K562 (cell line): ENCODE data around the gene DENND10. TPM values are rescaled to one million over a fixed set of nuclear protein-coding genes. Genes with fewer than 3 reads are reported as not detected.

ENCODE experiments used
- BDP1 ChIP-seq: IDR thresholded peaks from 3 replicates; pipeline ENCODE4 v1.6.1; 2011; ENCODE audit not compliant: insufficient read length, insufficient read depth
- CTBP1 ChIP-seq: fragments of 450-650 bp; IDR thresholded peaks from 2 replicates; pipeline ENCODE4 v1.6.1; 2016; ENCODE audit warnings: borderline replicate concordance
- E2F4 ChIP-seq: sonication (generic); formaldehyde crosslinking; IDR thresholded peaks from 2 replicates; pipeline ENCODE4 v1.8.0; 2022; ENCODE audit warnings: mild to moderate bottlenecking, low read depth, missing genetic modification reagents
- EZH2 ChIP-seq: IDR thresholded peaks from 2 replicates; pipeline ENCODE4 v1.6.1; 2012; ENCODE audit warnings: low read depth, mild to moderate bottlenecking, inconsistent platforms, low read length, borderline replicate concordance
- FOXA3 ChIP-seq, 2 experiments: fragments of 450-650 bp in 1 of 2; sonication (generic) in 1 of 2; formaldehyde crosslinking; IDR thresholded peaks in 1 of 2; conservative IDR thresholded peaks in 1 of 2; 2 replicates each; pipeline versions ENCODE4 v1.4.0 to v1.8.0; 2020 to 2022; ENCODE audit warnings: mild to moderate bottlenecking in 2 of 2, missing genetic modification reagents in 1 of 2
- HLTF ChIP-seq: fragments of 450-650 bp; IDR thresholded peaks from 2 replicates; pipeline ENCODE4 v1.6.1; 2016
- KLF10 ChIP-seq: fragments of 250-450 bp; sonication (Bioruptor Pico); IDR thresholded peaks from 2 replicates; pipeline ENCODE4 v1.6.1; 2021; ENCODE audit warnings: matching md5 sums
- MCM5 ChIP-seq: fragments of 450-650 bp; IDR thresholded peaks from 2 replicates; pipeline ENCODE4 v1.6.1; 2016; ENCODE audit warnings: low read depth
- PHB2 ChIP-seq: fragments of 450-650 bp; IDR thresholded peaks from 2 replicates; pipeline ENCODE4 v1.6.1; 2017; ENCODE audit warnings: low read depth
- POLR2AphosphoS5 ChIP-seq: IDR thresholded peaks from 2 replicates; pipeline ENCODE4 v1.6.1; 2011; ENCODE audit warnings: mild to moderate bottlenecking, low read depth, low read length, moderate library complexity; ENCODE audit not compliant: control insufficient read depth, insufficient read depth
- SRSF3 ChIP-seq: fragments of 200-400 bp; formaldehyde crosslinking; IDR thresholded peaks from 2 replicates; pipeline ENCODE4 v1.6.1; 2016; ENCODE audit warnings: mild to moderate bottlenecking, low read length, moderate library complexity; ENCODE audit not compliant: insufficient read depth
- TBP ChIP-seq: optimal IDR thresholded peaks from 2 replicates; pipeline ENCODE3; 2011; ENCODE audit warnings: low read depth, low read length, improper control_type of control experiment
- U2AF2 ChIP-seq: fragments of 200-400 bp; formaldehyde crosslinking; optimal IDR thresholded peaks from 2 replicates; pipeline ENCODE3; 2017; ENCODE audit warnings: low read depth, mild to moderate bottlenecking, low read length
- YBX1 ChIP-seq: fragments of 450-650 bp; IDR thresholded peaks from 2 replicates; pipeline ENCODE4 v1.7.1; 2016; ENCODE audit warnings: mild to moderate bottlenecking
- ZNF197 ChIP-seq: fragments of 200-800 bp; sonication (Bioruptor generic); IDR thresholded peaks from 2 replicates; pipeline ENCODE4 v1.6.1; 2016; ENCODE audit warnings: low read depth, missing genetic modification characterization, missing compliant biosample characterization
- ZNF444 ChIP-seq: fragments of 250-450 bp; sonication (Bioruptor Pico); IDR thresholded peaks from 2 replicates; pipeline ENCODE4 v1.4.0; 2020; ENCODE audit warnings: mild to moderate bottlenecking, moderate library complexity
- polyA plus RNA-seq, 8 experiments: library from polyadenylated mRNA; depleted of rRNA in 4 of 8; stranded (reverse) in 5 of 8; unstranded in 3 of 8; fragments of >200 nt; fragmentation: Nextera tagmentation in 2 of 8; fragmentation: Illumina TruSeq in 1 of 8; extraction: Ambion mirVana in 2 of 8; extraction: Trizol in 1 of 8; gene quantifications; 2 replicates each; pipeline versions ENCODE4 v1.2.1 to v1.2.3, GENCODE V29; 2011 to 2014; ENCODE audit warnings: inconsistent platforms in 1 of 8, missing spikeins in 1 of 8
- total RNA-seq, 7 experiments: library from RNA; depleted of rRNA in 6 of 7; stranded (reverse); fragments of >200 nt in 6 of 7; fragmentation: Illumina TruSeq in 2 of 7; extraction: Trizol in 2 of 7; gene quantifications; 2 replicates each; pipeline versions ENCODE4 v1.2.1 to v1.2.3, GENCODE V29; 2011 to 2021; ENCODE audit warnings: low replicate concordance in 1 of 7
- TF ChIP-seq, protein P1 (sequence below): sonication (generic); formaldehyde crosslinking; IDR thresholded peaks from 2 replicates; pipeline ENCODE4 v1.8.0; 2022; ENCODE audit warnings: mild to moderate bottlenecking, missing genetic modification reagents, borderline replicate concordance
- TF ChIP-seq, protein P2 (sequence below): sonication (generic); formaldehyde crosslinking; IDR thresholded peaks from 2 replicates; pipeline ENCODE4 v1.8.1; 2022; ENCODE audit warnings: missing genetic modification reagents
- TF ChIP-seq, protein P3 (sequence below), 3 experiments: fragments of 200-800 bp in 1 of 3; fragments of 250-450 bp in 1 of 3; fragments of 450-650 bp in 1 of 3; sonication (Bioruptor Pico) in 1 of 3; sonication (Bioruptor generic) in 1 of 3; formaldehyde crosslinking in 1 of 3; IDR thresholded peaks; 2 replicates each; pipeline versions ENCODE4 v1.6.1 to v1.8.0; 2016 to 2022; ENCODE audit warnings: mild to moderate bottlenecking in 2 of 3, missing genetic modification characterization in 2 of 3, missing compliant biosample characterization in 1 of 3, moderate library complexity in 1 of 3

DENND10 gene
- total and polyA plus RNA-seq, 9 of the 15 experiments (the other 6 are each of a cell fraction or from before 2014, with no cell fraction given), result 9.4 to 20.0 (median 12.5) TPM

DNA sequence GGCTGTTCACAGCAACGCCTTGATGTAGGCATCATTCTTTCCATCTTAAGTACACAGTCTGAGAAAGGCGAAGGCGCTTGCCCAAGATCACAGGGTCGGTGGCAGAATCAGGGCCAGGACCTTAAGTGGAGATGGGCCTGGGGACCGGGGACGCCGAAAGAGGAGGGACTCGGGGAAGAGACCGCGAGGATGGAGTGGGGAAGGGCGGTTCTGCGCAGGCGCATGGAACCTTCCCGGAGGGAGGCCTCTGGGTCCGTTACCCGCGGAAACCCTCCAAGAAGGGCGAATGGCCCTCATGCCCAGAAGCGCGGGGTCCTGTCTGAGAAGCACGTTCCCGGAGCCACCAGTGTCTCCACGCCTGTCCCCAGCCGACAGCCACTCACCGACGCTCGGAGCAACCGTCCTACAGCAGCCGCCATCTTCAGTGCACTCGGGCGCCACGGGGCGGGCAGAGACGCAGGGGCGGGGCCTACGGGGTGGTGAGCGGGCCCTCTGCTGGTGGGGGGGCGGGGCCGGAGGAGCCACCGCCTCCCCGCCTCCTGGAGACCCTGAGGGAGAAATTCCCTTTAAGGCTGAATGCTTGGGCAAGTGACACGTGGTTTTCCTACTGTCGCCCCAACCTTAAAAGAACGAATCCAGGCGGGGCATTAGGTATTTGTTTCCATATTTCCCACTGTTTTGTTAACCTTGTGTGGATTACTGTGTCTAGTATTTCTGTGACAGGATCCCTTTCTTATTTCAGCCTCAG, 74.6 kb downstream of the DENND10 start, which contains the start of gene PRDX3 (continued):
- TF ChIP-seq, protein P1, sequence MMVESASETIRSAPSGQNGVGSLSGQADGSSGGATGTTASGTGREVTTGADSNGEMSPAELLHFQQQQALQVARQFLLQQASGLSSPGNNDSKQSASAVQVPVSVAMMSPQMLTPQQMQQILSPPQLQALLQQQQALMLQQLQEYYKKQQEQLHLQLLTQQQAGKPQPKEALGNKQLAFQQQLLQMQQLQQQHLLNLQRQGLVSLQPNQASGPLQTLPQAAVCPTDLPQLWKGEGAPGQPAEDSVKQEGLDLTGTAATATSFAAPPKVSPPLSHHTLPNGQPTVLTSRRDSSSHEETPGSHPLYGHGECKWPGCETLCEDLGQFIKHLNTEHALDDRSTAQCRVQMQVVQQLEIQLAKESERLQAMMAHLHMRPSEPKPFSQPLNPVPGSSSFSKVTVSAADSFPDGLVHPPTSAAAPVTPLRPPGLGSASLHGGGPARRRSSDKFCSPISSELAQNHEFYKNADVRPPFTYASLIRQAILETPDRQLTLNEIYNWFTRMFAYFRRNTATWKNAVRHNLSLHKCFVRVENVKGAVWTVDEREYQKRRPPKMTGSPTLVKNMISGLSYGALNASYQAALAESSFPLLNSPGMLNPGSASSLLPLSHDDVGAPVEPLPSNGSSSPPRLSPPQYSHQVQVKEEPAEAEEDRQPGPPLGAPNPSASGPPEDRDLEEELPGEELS (CRISPR knock-in tag), result no peak
- TF ChIP-seq KLF10 (CRISPR knock-in tag) (no peak), PHB2 (no peak), SRSF3 (no peak), HLTF (no peak), MCM5 (no peak), E2F4 (CRISPR knock-in tag) (no peak), YBX1 (no peak), POLR2AphosphoS5 (peak; percentile 93), FOXA3 (CRISPR knock-in tag; conservative IDR thresholded peaks at IDR 0.05 in 1 of 2, IDR thresholded peaks at IDR 0.05 in 1 of 2) (no peak), TBP (peak; percentile 90), CTBP1 (peak; percentile 43; the same call in 1 of the 2 replicates), ZNF197 (CRISPR knock-in tag) (no peak), BDP1 (no peak), EZH2 (no peak), ZNF444 (CRISPR knock-in tag) (no peak), U2AF2 (no peak)
- TF ChIP-seq, protein P2, sequence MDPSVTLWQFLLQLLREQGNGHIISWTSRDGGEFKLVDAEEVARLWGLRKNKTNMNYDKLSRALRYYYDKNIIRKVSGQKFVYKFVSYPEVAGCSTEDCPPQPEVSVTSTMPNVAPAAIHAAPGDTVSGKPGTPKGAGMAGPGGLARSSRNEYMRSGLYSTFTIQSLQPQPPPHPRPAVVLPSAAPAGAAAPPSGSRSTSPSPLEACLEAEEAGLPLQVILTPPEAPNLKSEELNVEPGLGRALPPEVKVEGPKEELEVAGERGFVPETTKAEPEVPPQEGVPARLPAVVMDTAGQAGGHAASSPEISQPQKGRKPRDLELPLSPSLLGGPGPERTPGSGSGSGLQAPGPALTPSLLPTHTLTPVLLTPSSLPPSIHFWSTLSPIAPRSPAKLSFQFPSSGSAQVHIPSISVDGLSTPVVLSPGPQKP (CRISPR knock-in tag), result no peak
- TF ChIP-seq, protein P3, sequence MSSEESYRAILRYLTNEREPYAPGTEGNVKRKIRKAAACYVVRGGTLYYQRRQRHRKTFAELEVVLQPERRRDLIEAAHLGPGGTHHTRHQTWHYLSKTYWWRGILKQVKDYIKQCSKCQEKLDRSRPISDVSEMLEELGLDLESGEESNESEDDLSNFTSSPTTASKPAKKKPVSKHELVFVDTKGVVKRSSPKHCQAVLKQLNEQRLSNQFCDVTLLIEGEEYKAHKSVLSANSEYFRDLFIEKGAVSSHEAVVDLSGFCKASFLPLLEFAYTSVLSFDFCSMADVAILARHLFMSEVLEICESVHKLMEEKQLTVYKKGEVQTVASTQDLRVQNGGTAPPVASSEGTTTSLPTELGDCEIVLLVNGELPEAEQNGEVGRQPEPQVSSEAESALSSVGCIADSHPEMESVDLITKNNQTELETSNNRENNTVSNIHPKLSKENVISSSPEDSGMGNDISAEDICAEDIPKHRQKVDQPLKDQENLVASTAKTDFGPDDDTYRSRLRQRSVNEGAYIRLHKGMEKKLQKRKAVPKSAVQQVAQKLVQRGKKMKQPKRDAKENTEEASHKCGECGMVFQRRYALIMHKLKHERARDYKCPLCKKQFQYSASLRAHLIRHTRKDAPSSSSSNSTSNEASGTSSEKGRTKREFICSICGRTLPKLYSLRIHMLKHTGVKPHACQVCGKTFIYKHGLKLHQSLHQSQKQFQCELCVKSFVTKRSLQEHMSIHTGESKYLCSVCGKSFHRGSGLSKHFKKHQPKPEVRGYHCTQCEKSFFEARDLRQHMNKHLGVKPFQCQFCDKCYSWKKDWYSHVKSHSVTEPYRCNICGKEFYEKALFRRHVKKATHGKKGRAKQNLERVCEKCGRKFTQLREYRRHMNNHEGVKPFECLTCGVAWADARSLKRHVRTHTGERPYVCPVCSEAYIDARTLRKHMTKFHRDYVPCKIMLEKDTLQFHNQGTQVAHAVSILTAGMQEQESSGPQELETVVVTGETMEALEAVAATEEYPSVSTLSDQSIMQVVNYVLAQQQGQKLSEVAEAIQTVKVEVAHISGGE (CRISPR knock-in tag; IDR thresholded peaks at IDR 0.05), result peak in 2 of 3 experiments; percentile 90 to 96; a peak in 3 of 6 replicates
